ENCODE measurements around the gene ZPBP2. TPM values are rescaled to one million over a fixed set of nuclear protein-coding genes. Genes with fewer than 3 reads are reported as not detected.
A peak's percentile ranks its signal among the peaks of the same experiment; 100 is the strongest.

The ZPBP2 gene
- total RNA-seq, 2 experiments from 2014 or later = not detected

GRCh38 chr17:39915559-39915958, 47.6 kb downstream of the ZPBP2 start:
- Mint-ChIP-seq H3K4me3 (no peak overlapping the region), H3K9me3 (ENCODE audit: insufficient read depth) (no peaks in the 10 kb centered on the region), H3K4me1 (ENCODE audit: low read depth) (peaks cover 42% of the 10 kb centered on the region), H3K36me3 (ENCODE audit: low read depth) (peaks cover 77% of the 10 kb centered on the region), H3K27me3 (ENCODE audit: low read depth) (no peaks in the 10 kb centered on the region), H3K27ac (no peak overlapping the region)
- POLR2A ChIA-PET = interaction anchor here (1.1 to 1.5 kb wide), 2 partner anchors 10 to 65 kb away, joined by 3 to 6 read pairs; partner anchors contain the start of gene PSMD3
- ATAC-seq = no peak
- no peak for DNase-seq
- CTCF ChIA-PET = interaction anchor here (0.7 to 1.8 kb wide), 2 partner anchors 292 to 294 kb away, joined by 3 to 4 read pairs; no protein-coding TSS in a partner anchor

GRCh38 chr17:39916918-39917317, 48.9 kb downstream of the ZPBP2 start:
- CTCF ChIA-PET = interaction anchor here (1.2 to 1.7 kb wide), 2 partner anchors 23 to 33 kb away, joined by 4 read pairs; no protein-coding TSS in a partner anchor

GRCh38 chr17:39919087-39919683, 51.2 kb downstream of the ZPBP2 start:
- ChIA-PET CTCF (interaction anchor here (0.7 to 1.4 kb wide), 2 partner anchors 9 to 1549 kb away, joined by 3 to 4 read pairs; no protein-coding TSS in a partner anchor), POLR2A (interaction anchor here (1.0 to 1.1 kb wide), 2 partner anchors 24 to 90 kb away, joined by 3 read pairs; no protein-coding TSS in a partner anchor)
- H3K27me3 Mint-ChIP-seq (ENCODE audit: low read depth) = no peaks in the 10 kb centered on the region
- peaks cover 81% of the 10 kb centered on the region for H3K36me3 Mint-ChIP-seq (ENCODE audit: low read depth)
- no peaks in the 10 kb centered on the region for H3K9me3 Mint-ChIP-seq (ENCODE audit: insufficient read depth)
- peaks cover 77% of the 10 kb centered on the region for H3K4me1 Mint-ChIP-seq (ENCODE audit: low read depth)
- H3K27ac Mint-ChIP-seq = peak overlapping the region; percentile 61
- H3K4me3 Mint-ChIP-seq = no peak overlapping the region
- ATAC-seq = no peak
- DNase-seq = no peak

More at GRCh38 chr17:39916918-39917317, 48.9 kb downstream of the ZPBP2 start:
- no peak for DNase-seq
- Mint-ChIP-seq H3K27me3 (ENCODE audit: low read depth) (no peaks in the 10 kb centered on the region), H3K4me1 (ENCODE audit: low read depth) (peaks cover 54% of the 10 kb centered on the region), H3K9me3 (ENCODE audit: insufficient read depth) (no peaks in the 10 kb centered on the region), H3K27ac (peak overlapping the region; percentile 19), H3K36me3 (ENCODE audit: low read depth) (peaks cover 78% of the 10 kb centered on the region), H3K4me3 (no peak overlapping the region)
- ATAC-seq = no peak
- POLR2A ChIA-PET = interaction anchor here (0.6 to 2.0 kb wide), 2 partner anchors 9 to 35 kb away, joined by 3 to 7 read pairs; no protein-coding TSS in a partner anchor

- ChIA-PET CTCF (interaction anchor here (0.7 to 1.4 kb wide), 3 partner anchors 10 to 373 kb away, joined by 3 to 4 read pairs (median 4); no protein-coding TSS in a partner anchor), POLR2A (interaction anchor here (1.0 kb wide), 1 partner anchor 91 kb away, joined by 3 read pairs; no protein-coding TSS in a partner anchor)
- Mint-ChIP-seq H3K27ac (peak overlapping the region; percentile 88), H3K4me1 (ENCODE audit: low read depth) (peaks cover 88% of the 10 kb centered on the region), H3K4me3 (peak overlapping the region; percentile 58), H3K27me3 (ENCODE audit: low read depth) (no peaks in the 10 kb centered on the region), H3K36me3 (ENCODE audit: low read depth) (peaks cover 86% of the 10 kb centered on the region), H3K9me3 (ENCODE audit: insufficient read depth) (no peaks in the 10 kb centered on the region)
- DNase-seq (peak; percentile 64), ATAC-seq (peak; percentile 47)
Measured at GRCh38 chr17:39920218-39921210, 52.5 kb downstream of the ZPBP2 start.

GRCh38 chr17:39921323-39921722, 53.3 kb downstream of the ZPBP2 start:
- ChIA-PET CTCF (interaction anchor here (1.2 to 1.9 kb wide), 3 partner anchors 37 to 300 kb away, joined by 4 to 6 read pairs (median 4); no protein-coding TSS in a partner anchor), POLR2A (no interaction called here)
- DNase-seq (peak; percentile 53), ATAC-seq (peak; percentile 45)
- Mint-ChIP-seq H3K27me3 (ENCODE audit: low read depth) (no peaks in the 10 kb centered on the region), H3K4me1 (ENCODE audit: low read depth) (peaks cover 87% of the 10 kb centered on the region), H3K4me3 (peak overlapping the region; percentile 58), H3K36me3 (ENCODE audit: low read depth) (peaks cover 87% of the 10 kb centered on the region), H3K9me3 (ENCODE audit: insufficient read depth) (no peaks in the 10 kb centered on the region), H3K27ac (peak overlapping the region; percentile 88)

- no peaks in the 10 kb centered on the region for H3K9me3 Mint-ChIP-seq (ENCODE audit: insufficient read depth)
- H3K27ac Mint-ChIP-seq = peak overlapping the region; percentile 88
- peaks cover 80% of the 10 kb centered on the region for H3K36me3 Mint-ChIP-seq (ENCODE audit: low read depth)
- ATAC-seq = no peak
- H3K27me3 Mint-ChIP-seq (ENCODE audit: low read depth) = no peaks in the 10 kb centered on the region
- CTCF ChIA-PET = interaction anchor here (0.7 to 1.9 kb wide), 5 partner anchors 19 to 300 kb away, joined by 3 to 6 read pairs (median 4); partner anchors contain the start of gene PSMD3
- peaks cover 82% of the 10 kb centered on the region for H3K4me1 Mint-ChIP-seq (ENCODE audit: low read depth)
- DNase-seq = no peak
- H3K4me3 Mint-ChIP-seq = peak overlapping the region; percentile 58
- POLR2A ChIA-PET = interaction anchor here (1.2 to 1.5 kb wide), 2 partner anchors 11 to 166 kb away, joined by 4 to 5 read pairs; no protein-coding TSS in a partner anchor
Measured at GRCh38 chr17:39922006-39922405, 54.0 kb downstream of the ZPBP2 start.

- H3K27me3 Mint-ChIP-seq (ENCODE audit: low read depth) = no peaks in the 10 kb centered on the region
- peaks cover 77% of the 10 kb centered on the region for H3K4me1 Mint-ChIP-seq (ENCODE audit: low read depth)
- no peak for ATAC-seq
- no peaks in the 10 kb centered on the region for H3K9me3 Mint-ChIP-seq (ENCODE audit: insufficient read depth)
- peak overlapping the region; percentile 20 for H3K4me3 Mint-ChIP-seq
- H3K27ac Mint-ChIP-seq = peak overlapping the region; percentile 88
- no peak for DNase-seq
- ChIA-PET POLR2A (interaction anchor here (1.5 kb wide), 1 partner anchor 12 kb away, joined by 4 read pairs; no protein-coding TSS in a partner anchor), CTCF (interaction anchor here (1.0 to 2.0 kb wide), 3 partner anchors 35 to 302 kb away, joined by 3 to 7 read pairs (median 6); partner anchors contain the start of gene PSMD3)
- peaks cover 69% of the 10 kb centered on the region for H3K36me3 Mint-ChIP-seq (ENCODE audit: low read depth)
Measured at GRCh38 chr17:39923230-39923629, 55.2 kb downstream of the ZPBP2 start.

GRCh38 chr17:39923836-39924690, 56.1 kb downstream of the ZPBP2 start:
- Mint-ChIP-seq H3K27ac (peak overlapping the region; percentile 88), H3K27me3 (ENCODE audit: low read depth) (no peaks in the 10 kb centered on the region), H3K4me3 (peak overlapping the region; percentile 86), H3K9me3 (ENCODE audit: insufficient read depth) (no peaks in the 10 kb centered on the region), H3K4me1 (ENCODE audit: low read depth) (peaks cover 77% of the 10 kb centered on the region), H3K36me3 (ENCODE audit: low read depth) (peaks cover 63% of the 10 kb centered on the region)
- CTCF ChIA-PET = interaction anchor here (0.7 to 2.0 kb wide), 5 partner anchors 13 to 103 kb away, joined by 3 to 7 read pairs (median 3); partner anchors contain the start of gene PSMD3
- no peak for DNase-seq
- no peak for ATAC-seq
- POLR2A ChIA-PET = interaction anchor here (0.6 to 2.4 kb wide), 2 partner anchors 47 to 57 kb away, joined by 3 to 12 read pairs; partner anchors contain the start of gene PSMD3

- ATAC-seq (no peak), DNase-seq (no peak)
- Mint-ChIP-seq H3K27ac (peak overlapping the region; percentile 88), H3K27me3 (ENCODE audit: low read depth) (no peaks in the 10 kb centered on the region), H3K9me3 (ENCODE audit: insufficient read depth) (no peaks in the 10 kb centered on the region), H3K36me3 (ENCODE audit: low read depth) (peaks cover 59% of the 10 kb centered on the region), H3K4me1 (ENCODE audit: low read depth) (peaks cover 77% of the 10 kb centered on the region), H3K4me3 (peak overlapping the region; percentile 86)
- POLR2A ChIA-PET = interaction anchor here (0.6 to 2.4 kb wide), 2 partner anchors 47 to 56 kb away, joined by 3 to 12 read pairs; partner anchors contain the start of gene PSMD3
- CTCF ChIA-PET = interaction anchor here (0.7 to 4.0 kb wide), 6 partner anchors 14 to 104 kb away, joined by 3 to 27 read pairs (median 5); partner anchors contain the start of gene PSMD3
Measured at GRCh38 chr17:39924691-39925055, 56.7 kb downstream of the ZPBP2 start.
